H1 (cell line): ENCODE results near the gene DEPP1. TPM values are rescaled to one million over a fixed set of nuclear protein-coding genes. Genes with fewer than 3 reads are reported as not detected.

Source experiments
- CTCF ChIA-PET: fragments of 300-600 bp; sonication (Branson Sonifier 250); formaldehyde crosslinking; loops from one replicate; lab custom pipeline; 2021; ENCODE audit not compliant: partially characterized antibody; lab: Charles Lee
- POLR2A ChIA-PET: fragments of 300-600 bp; sonication (Branson Sonifier 250); formaldehyde crosslinking; loops from one replicate; lab custom pipeline; 2021; ENCODE audit warnings: inconsistent platforms; ENCODE audit not compliant: partially characterized antibody; lab: Charles Lee
- DNase-seq, 2 experiments: peaks; one replicate each; pipeline versions ENCODE4 v3.0.0 to v3.0.0-alpha.2; 2010 to 2022; ENCODE audit warnings: low spot score in 2 of 2, low read depth in 1 of 2, mixed read lengths in 1 of 2
- FAIRE-seq: peaks from 2 replicates; lab custom pipeline; 2011; peaks lifted over from hg19 to GRCh38; lab: Jason Lieb, UNC
- H2AFZ ChIP-seq: 2 replicates; pipeline ENCODE4 v1.8.1; 2012; ENCODE audit warnings: low read length, inconsistent platforms
- H2AK5ac ChIP-seq: 2 replicates; pipeline ENCODE4 v1.6.1; 2013; ENCODE audit warnings: low read depth, low read length
- H2BK120ac ChIP-seq: replicated peaks from 2 replicates; pipeline ENCODE3; 2013; ENCODE audit warnings: low read depth, low read length, inconsistent platforms
- H2BK12ac ChIP-seq: 2 replicates; pipeline ENCODE4 v1.6.1; 2013; ENCODE audit warnings: low read depth, low read length
- H2BK15ac ChIP-seq: 2 replicates; pipeline ENCODE4 v1.6.1; 2013; ENCODE audit warnings: low read length
- H2BK20ac ChIP-seq: 2 replicates; pipeline ENCODE4 v1.6.1; 2013; ENCODE audit warnings: low read length
- H2BK5ac ChIP-seq: 2 replicates; pipeline ENCODE4 v1.6.1; 2013; ENCODE audit warnings: low read depth, low read length
- H3K14ac ChIP-seq: 2 replicates; pipeline ENCODE4 v1.6.1; 2013; ENCODE audit warnings: inconsistent platforms; ENCODE audit not compliant: insufficient read length
- H3K18ac ChIP-seq: 2 replicates; pipeline ENCODE4 v1.6.1; 2013; ENCODE audit warnings: low read length; ENCODE audit errors: extremely low read depth
- H3K23ac ChIP-seq: 2 replicates; pipeline ENCODE4 v1.6.1; 2013; ENCODE audit warnings: inconsistent platforms; ENCODE audit not compliant: insufficient read length
- H3K23me2 ChIP-seq: 2 replicates; pipeline ENCODE4 v1.6.1; 2013; ENCODE audit warnings: low read depth, low read length
- H3K27ac ChIP-seq: 2 replicates; pipeline ENCODE4 v1.6.1; 2011; ENCODE audit warnings: low read depth, low read length, inconsistent platforms
- H3K27me3 ChIP-seq, 4 experiments: replicated peaks in 1 of 4; 1 replicate in 1 of 4; 2 replicates in 3 of 4; pipeline versions ENCODE4 v1.6.1 to v1.8.1; 2011 to 2013; ENCODE audit warnings: low read length in 3 of 4, mild to moderate bottlenecking in 3 of 4, inconsistent platforms in 2 of 4, mixed read lengths in 2 of 4, moderate library complexity in 1 of 4; ENCODE audit not compliant: control insufficient read depth in 3 of 4, insufficient read depth in 3 of 4; ENCODE audit errors: extremely low read depth in 1 of 4
- H3K36me3 ChIP-seq, 4 experiments: 2 replicates each; pipeline versions ENCODE4 v1.6.1 to v1.8.1; 2011 to 2013; ENCODE audit warnings: mild to moderate bottlenecking in 4 of 4, low read length in 3 of 4, moderate library complexity in 2 of 4, control low read depth in 1 of 4, inconsistent platforms in 1 of 4; ENCODE audit not compliant: insufficient read depth in 4 of 4, control insufficient read depth in 2 of 4
- H3K4ac ChIP-seq: replicated peaks from 2 replicates; pipeline ENCODE3; 2013; ENCODE audit warnings: low read length, low read depth, mixed read lengths, inconsistent platforms; ENCODE audit not compliant: insufficient read length
- H3K4me1 ChIP-seq, 4 experiments: replicated peaks in 1 of 4; 1 replicate in 1 of 4; 2 replicates in 3 of 4; pipeline versions ENCODE4 v1.6.1 to v1.8.1; 2011 to 2013; ENCODE audit warnings: low read length in 3 of 4, inconsistent platforms in 2 of 4, mixed read lengths in 1 of 4; ENCODE audit not compliant: insufficient read depth in 4 of 4, control insufficient read depth in 3 of 4
- H3K4me2 ChIP-seq, 2 experiments: 2 replicates each; pipeline versions ENCODE4 v1.6.1 to v1.8.1; 2011 to 2013; ENCODE audit warnings: low read depth in 2 of 2, low read length in 2 of 2, control low read depth in 1 of 2, inconsistent platforms in 1 of 2, mild to moderate bottlenecking in 1 of 2; ENCODE audit not compliant: insufficient read depth in 1 of 2
- H3K4me3 ChIP-seq, 4 experiments: fragments of 200-600, 300-600 bp in 1 of 4; sonication (generic), shearing (Covaris generic), sonication (Bioruptor Twin) in 1 of 4; 2 replicates each; pipeline versions ENCODE4 v1.5.1 to v1.8.1; 2011 to 2016; ENCODE audit warnings: low read length in 4 of 4, low read depth in 3 of 4, control low read depth in 2 of 4, inconsistent platforms in 2 of 4, mild to moderate bottlenecking in 2 of 4, mixed read lengths in 1 of 4, moderate library complexity in 1 of 4; ENCODE audit not compliant: insufficient read depth in 2 of 4; ENCODE audit errors: extremely low read depth in 1 of 4
- H3K56ac ChIP-seq: replicated peaks from 2 replicates; pipeline ENCODE3; 2013; ENCODE audit warnings: low read depth, mild to moderate bottlenecking, mixed read lengths, low read length, inconsistent platforms; ENCODE audit not compliant: insufficient read length
- H3K79me1 ChIP-seq: 2 replicates; pipeline ENCODE4 v1.6.1; 2013; ENCODE audit warnings: low read depth, low read length, control low read depth
- H3K79me2 ChIP-seq, 2 experiments: 2 replicates each; pipeline versions ENCODE4 v1.6.1 to v1.8.1; 2012 to 2013; ENCODE audit warnings: low read length in 2 of 2, mild to moderate bottlenecking in 2 of 2, inconsistent platforms in 1 of 2; ENCODE audit not compliant: insufficient read depth in 2 of 2, control insufficient read depth in 1 of 2
- H3K9ac ChIP-seq, 4 experiments: replicated peaks in 1 of 4; 1 replicate in 1 of 4; 2 replicates in 3 of 4; pipeline versions ENCODE4 v1.6.1 to v1.8.1; 2011 to 2013; ENCODE audit warnings: low read depth in 3 of 4, low read length in 3 of 4, control low read depth in 2 of 4, mild to moderate bottlenecking in 2 of 4, moderate library complexity in 2 of 4, inconsistent platforms in 1 of 4; ENCODE audit errors: extremely low read depth in 1 of 4
- H3K9me3 ChIP-seq, 2 experiments: 2 replicates each; pipeline versions ENCODE4 v1.6.1 to v1.8.1; 2012 to 2013; ENCODE audit warnings: mild to moderate bottlenecking in 2 of 2, moderate library complexity in 2 of 2, control low read depth in 1 of 2, inconsistent platforms in 1 of 2, low read depth in 1 of 2, low read length in 1 of 2, mixed read lengths in 1 of 2; ENCODE audit not compliant: insufficient read depth in 2 of 2
- H4K20me1 ChIP-seq, 2 experiments: replicated peaks in 1 of 2; 2 replicates each; pipeline versions ENCODE3 to v1.8.1; 2011 to 2013; ENCODE audit warnings: inconsistent platforms in 2 of 2, low read length in 2 of 2, mild to moderate bottlenecking in 1 of 2; ENCODE audit not compliant: insufficient read depth in 2 of 2, control insufficient read depth in 1 of 2
- H4K5ac ChIP-seq: 2 replicates; pipeline ENCODE4 v1.6.1; 2013; ENCODE audit warnings: low read length, low read depth, mixed read lengths, inconsistent platforms; ENCODE audit not compliant: insufficient read length
- H4K8ac ChIP-seq: 2 replicates; pipeline ENCODE4 v1.8.0; 2013; ENCODE audit warnings: mild to moderate bottlenecking, moderate library complexity, low read length, inconsistent platforms; ENCODE audit not compliant: insufficient read depth; ENCODE audit errors: extremely low read depth
- H4K91ac ChIP-seq: replicated peaks from 2 replicates; pipeline ENCODE3; 2013; ENCODE audit warnings: low read length, mixed read lengths, inconsistent platforms; ENCODE audit not compliant: insufficient read length
- BACH1 ChIP-seq: IDR thresholded peaks from 2 replicates; pipeline ENCODE4 v1.6.1; 2012; ENCODE audit warnings: low read length, improper control_type of control experiment
- CBX5 ChIP-seq: fragments of 300-800, 300-1000 bp; sonication (generic); IDR thresholded peaks from 2 replicates; pipeline ENCODE4 v1.7.1; 2016; ENCODE audit warnings: antibody characterized with exemption, low read length, low read depth
- E2F6 ChIP-seq: IDR thresholded peaks from 2 replicates; pipeline ENCODE4 v1.6.1; 2012; ENCODE audit warnings: inconsistent platforms
- GTF2F1 ChIP-seq: IDR thresholded peaks from 2 replicates; pipeline ENCODE4 v1.6.1; 2012; ENCODE audit warnings: low read depth, low read length, improper control_type of control experiment, borderline replicate concordance
- JUND ChIP-seq: IDR thresholded peaks from 2 replicates; pipeline ENCODE4 v1.6.1; 2011; ENCODE audit warnings: mild to moderate bottlenecking, improper control_type of control experiment, low read length
- KDM4A ChIP-seq: IDR thresholded peaks from one replicate; pipeline ENCODE4 v1.7.1; 2012; ENCODE audit warnings: low read depth, mild to moderate bottlenecking, moderate library complexity, low read length, inconsistent platforms; ENCODE audit not compliant: severe bottlenecking
- MAFK ChIP-seq: IDR thresholded peaks from 2 replicates; pipeline ENCODE4 v1.6.1; 2012; ENCODE audit warnings: low read depth, mild to moderate bottlenecking, improper control_type of control experiment, low read length
- NANOG ChIP-seq: IDR thresholded peaks from 2 replicates; pipeline ENCODE4 v1.6.1; 2011; ENCODE audit warnings: low read length, low read depth, mild to moderate bottlenecking, inconsistent platforms; ENCODE audit not compliant: insufficient read depth, poor library complexity, severe bottlenecking
- SP2 ChIP-seq: IDR thresholded peaks from 2 replicates; pipeline ENCODE4 v1.6.1; 2012; ENCODE audit warnings: mild to moderate bottlenecking, low read length, inconsistent platforms
- TAF1 ChIP-seq: IDR thresholded peaks from 2 replicates; pipeline ENCODE4 v1.6.1; 2011; ENCODE audit warnings: mild to moderate bottlenecking, low read depth, low read length
- TCF12 ChIP-seq: IDR thresholded peaks from 2 replicates; pipeline ENCODE4 v1.6.1; 2011; ENCODE audit warnings: low read depth, mild to moderate bottlenecking, low read length
- YY1 ChIP-seq: IDR thresholded peaks from 2 replicates; pipeline ENCODE4 v1.6.1; 2011; ENCODE audit warnings: low read depth, mild to moderate bottlenecking, low read length
- WGBS, 2 experiments: shearing (Covaris generic) in 1 of 2; methylation state at CpG; one replicate each; pipeline versions ENCODE4 v1.1.6 to v1.1.7; 2013 to 2015; ENCODE audit warnings: low lambda C conversion rate in 2 of 2, mixed read lengths in 2 of 2, inconsistent platforms in 1 of 2, low coverage in 1 of 2, missing lambda C conversion rate in 1 of 2; ENCODE audit not compliant: insufficient replicate concordance in 2 of 2, insufficient coverage in 1 of 2, insufficient read length in 1 of 2; ENCODE audit errors: extremely low coverage in 1 of 2, missing lambda C conversion rate in 1 of 2; 5-methylcytosine and 5-hydroxymethylcytosine counted together
- polyA plus RNA-seq, 7 experiments: library from polyadenylated mRNA; depleted of rRNA in 3 of 7; stranded (reverse) in 5 of 7; unstranded in 2 of 7; fragments of >200 nt in 5 of 7; fragments of 200-250 nt in 2 of 7; gene quantifications; 1 replicate in 5 of 7; 2 replicates in 1 of 7; 4 replicates in 1 of 7; pipeline versions ENCODE4 v1.2.1 to v1.2.3, GENCODE V29; 2011 to 2013; ENCODE audit warnings: missing spikeins in 2 of 7, mixed read lengths in 2 of 7
- total RNA-seq: library from RNA; stranded (reverse); fragmentation: NEBNext Ultra II Directional; extraction: Animal tissue kit (Norgen Biotek cat#: 25700); gene quantifications from 2 replicates; pipeline ENCODE4 v1.2.1, GENCODE V29; 2021

Gene DEPP1
- total and polyA plus RNA-seq, 2 of the 8 experiments (the other 6 are each of a cell fraction or from before 2014, with no cell fraction given), result 0.67 to 4.5 TPM

DNA sequence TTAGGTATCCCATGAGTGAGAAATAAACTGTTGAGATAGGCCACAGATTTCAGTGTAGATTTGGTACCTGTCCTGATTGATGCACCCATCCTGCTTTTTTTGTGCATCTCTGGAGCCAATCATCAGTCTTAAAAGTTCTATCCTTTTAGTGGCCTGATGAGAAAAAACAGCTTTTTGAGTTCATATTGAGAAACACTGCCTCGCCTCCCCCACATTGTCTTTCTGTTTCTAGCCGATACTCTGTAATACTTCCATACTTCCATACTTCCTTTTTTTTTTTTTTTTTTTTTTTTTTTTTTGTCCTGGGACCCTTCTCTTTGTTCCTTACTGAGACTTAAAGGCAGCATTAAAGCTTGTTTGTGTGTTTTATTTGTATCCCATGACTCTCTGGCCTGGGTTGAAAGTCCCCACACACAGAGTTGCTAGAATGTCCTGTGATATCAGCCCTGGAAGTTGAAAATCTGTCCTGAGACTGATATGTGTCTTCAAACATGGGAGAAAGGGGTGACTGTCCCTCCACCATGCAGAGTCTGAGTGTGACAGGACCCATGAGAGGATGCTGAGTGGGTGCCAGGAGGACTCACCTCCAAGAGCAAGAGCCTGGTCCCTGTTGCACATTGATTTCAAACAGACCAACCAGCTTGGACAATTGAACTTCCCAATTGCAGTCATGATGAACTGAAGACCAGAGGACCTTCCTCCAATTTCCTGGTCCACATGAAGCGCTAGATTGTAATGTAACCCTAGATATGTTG is 27.8 kb upstream of the DEPP1 start:
- no peaks in the 10 kb centered on the region; a peak in 1 of 7 replicates for H3K4me1 ChIP-seq
- no peaks in the 10 kb centered on the region for H3K9me3 ChIP-seq
- no peak overlapping the region for H3K4me2 ChIP-seq
- H2BK12ac ChIP-seq, result no peak overlapping the region
- no peak overlapping the region for H3K14ac ChIP-seq
- ChIA-PET POLR2A (no interaction called here), CTCF (interaction anchor here (0.6 to 2.1 kb wide), 3 partner anchors 37 to 73 kb away, joined by 3 to 9 read pairs (median 3); no protein-coding TSS in a partner anchor)
- no peak overlapping the region for H4K8ac ChIP-seq
- no peak overlapping the region for H4K5ac ChIP-seq
- no peak overlapping the region for H3K23ac ChIP-seq
- H2AFZ ChIP-seq, result no peak overlapping the region
- H3K27me3 ChIP-seq, result no peaks in the 10 kb centered on the region; a peak in 1 of 7 replicates
- no peak overlapping the region for H2BK5ac ChIP-seq
- FAIRE-seq (no peak), DNase-seq (no peak)
- H2AK5ac ChIP-seq, result no peak overlapping the region
- H3K79me2 ChIP-seq, result peaks cover 0 to 17% of the 10 kb centered on the region in 2 experiments; a peak in 3 of 4 replicates
- peaks cover 2% of the 10 kb centered on the region; the same call in 1 of the 2 replicates for H3K23me2 ChIP-seq
- no peak overlapping the region for H3K4ac ChIP-seq
- peaks cover 2 to 18% (median 11%) of the 10 kb centered on the region in 4 experiments; a peak in 7 of 8 replicates for H3K36me3 ChIP-seq
- peaks cover 0 to 7% of the 10 kb centered on the region in 2 experiments for H4K20me1 ChIP-seq
- H3K56ac ChIP-seq, result no peak overlapping the region
- WGBS, 2 experiments, result 85% methylated on average over 1 of the region's 3 CpGs; no CpG with 5 or more reads in 1 of the 2 experiments
- H3K4me3 ChIP-seq, result no peak overlapping the region
- H3K9ac ChIP-seq, result no peak overlapping the region
- H2BK120ac ChIP-seq, result no peak overlapping the region
- H2BK15ac ChIP-seq, result no peak overlapping the region
- H2BK20ac ChIP-seq, result no peak overlapping the region
- H3K27ac ChIP-seq, result no peak overlapping the region
- no peaks in the 10 kb centered on the region for H3K79me1 ChIP-seq
- no peak overlapping the region for H3K18ac ChIP-seq
- H4K91ac ChIP-seq, result no peak overlapping the region
- TF ChIP-seq KDM4A (no peak), E2F6 (no peak), CBX5 (no peak), SP2 (no peak), TCF12 (no peak), NANOG (no peak), YY1 (no peak), BACH1 (no peak), MAFK (no peak), GTF2F1 (no peak), JUND (no peak), TAF1 (no peak)
